Limb (tissue), 2 donors: ENCODE results near the gene SFI1.
"Not testable (repeated sequence)": the region's sequence is repeated elsewhere in the genome, so short reads cannot be mapped to it uniquely, and the experiment has no call there.

Experiments
- DNase-seq, 2 donors: peaks; one replicate each; pipeline ENCODE4 v3.0.0-alpha.2; 2016; ENCODE audit errors: extremely low spot score in 2 of 2

SFI1 gene

GRCh38 chr22:31492151-31492550 lies 4.2 kb upstream of the SFI1 start:
- DNase-seq = no peak

- not testable (repeated sequence) for DNase-seq
Measured at GRCh38 chr22:31493355-31493754, 3.0 kb upstream of the SFI1 start.

GRCh38 chr22:31495343-31495742 lies 993 bp upstream of the SFI1 start:
- peak in 1 of 2 donors; percentile 27 for DNase-seq

GRCh38 chr22:31496735-31497146 lies 405 bp downstream of the SFI1 start:
- no peak for DNase-seq

- no peak for DNase-seq
Measured at GRCh38 chr22:31497148-31497938, 1.0 kb downstream of the SFI1 start.

- DNase-seq = no peak
Measured at GRCh38 chr22:31501738-31502137, 5.4 kb downstream of the SFI1 start.

- DNase-seq = no peak
Measured at GRCh38 chr22:31503211-31503964, 7.1 kb downstream of the SFI1 start.

- no peak for DNase-seq
Measured at GRCh38 chr22:31504282-31504681, 7.9 kb downstream of the SFI1 start.

- not testable (repeated sequence) for DNase-seq
Measured at GRCh38 chr22:31507517-31507916, 11.2 kb downstream of the SFI1 start.

GRCh38 chr22:31508536-31508935 lies 12.2 kb downstream of the SFI1 start:
- no peak for DNase-seq

- no peak for DNase-seq
Measured at GRCh38 chr22:31509061-31509762, 12.9 kb downstream of the SFI1 start.

- no peak for DNase-seq
Measured at GRCh38 chr22:31520051-31520450, 23.7 kb downstream of the SFI1 start.

GRCh38 chr22:31524132-31524531 lies 27.8 kb downstream of the SFI1 start:
- not testable (repeated sequence) for DNase-seq

GRCh38 chr22:31526270-31526669 lies 29.9 kb downstream of the SFI1 start:
- no peak for DNase-seq

- DNase-seq = peak in 1 of 2 donors; percentile 74
Measured at GRCh38 chr22:31530823-31531195, 34.5 kb downstream of the SFI1 start.

- no peak for DNase-seq
Measured at GRCh38 chr22:31532060-31532459, 35.7 kb downstream of the SFI1 start.

GRCh38 chr22:31533374-31533773 lies 37.0 kb downstream of the SFI1 start:
- no peak for DNase-seq

- DNase-seq = no peak
Measured at GRCh38 chr22:31537019-31537535, 40.7 kb downstream of the SFI1 start.

GRCh38 chr22:31538815-31539214 lies 42.5 kb downstream of the SFI1 start:
- no peak for DNase-seq

- not testable (repeated sequence) for DNase-seq
Measured at GRCh38 chr22:31540166-31540565, 43.8 kb downstream of the SFI1 start.

GRCh38 chr22:31540966-31541365 lies 44.6 kb downstream of the SFI1 start:
- DNase-seq = no peak
